Esophagus muscularis mucosa (tissue), 4 donors: ENCODE data around the gene COL7A1. TPM values are rescaled to one million over a fixed set of nuclear protein-coding genes. Genes with fewer than 3 reads are reported as not detected.

Experiments
- DNase-seq: peaks from one replicate; pipeline ENCODE4 v3.0.0-alpha.2; 2017; ENCODE audit errors: extremely low spot score
- H3K27ac ChIP-seq, 4 donors: fragments of 200-600 bp; sonication (generic); replicated peaks in 1 of 4; 1 replicate in 3 of 4; 2 replicates in 1 of 4; pipeline ENCODE4 v1.5.1; 2016 to 2019; ENCODE audit warnings: mild to moderate bottlenecking in 1 of 4
- H3K27me3 ChIP-seq, 4 donors: fragments of 200-600 bp; sonication (generic); one replicate each; pipeline versions ENCODE4 v1.5.1 to v1.6.0; 2016 to 2019
- H3K36me3 ChIP-seq, 4 donors: fragments of 200-600 bp; sonication (generic); one replicate each; pipeline ENCODE4 v1.5.1; 2016 to 2019
- H3K4me1 ChIP-seq, 4 donors: fragments of 200-600 bp; sonication (generic); one replicate each; pipeline ENCODE4 v1.5.1; 2016 to 2019
- H3K4me3 ChIP-seq, 4 donors: fragments of 200-600 bp; sonication (generic); 1 replicate in 2 of 4; 2 replicates in 2 of 4; pipeline ENCODE4 v1.5.1; 2016 to 2019; ENCODE audit warnings: mild to moderate bottlenecking in 4 of 4, moderate library complexity in 1 of 4
- H3K9me3 ChIP-seq, 4 donors: fragments of 200-600 bp; sonication (generic); 1 replicate in 3 of 4; 2 replicates in 1 of 4; pipeline ENCODE4 v1.5.1; 2016 to 2019
- CTCF ChIP-seq, 3 experiments: fragments of 200-600 bp in 2 of 3; fragments of 450-650 bp in 1 of 3; sonication (generic) in 2 of 3; IDR thresholded peaks; one replicate each; pipeline ENCODE4 v1.5.1; 2017 to 2019; ENCODE audit warnings: antibody characterized with exemption in 3 of 3, mild to moderate bottlenecking in 2 of 3, moderate library complexity in 1 of 3
- EP300 ChIP-seq: sonication (generic); formaldehyde crosslinking; IDR thresholded peaks from one replicate; pipeline ENCODE4 v1.6.1; 2017; ENCODE audit warnings: antibody characterized with exemption
- POLR2A ChIP-seq: fragments of 450-650 bp; IDR thresholded peaks from one replicate; pipeline ENCODE4 v1.6.1; 2017; ENCODE audit warnings: antibody characterized with exemption, moderate library complexity, mild to moderate bottlenecking, low read depth
- POLR2AphosphoS5 ChIP-seq, 2 donors: sonication (generic); formaldehyde crosslinking; IDR thresholded peaks; one replicate each; pipeline ENCODE4 v1.6.1; 2017; ENCODE audit warnings: antibody characterized with exemption in 2 of 2
- WGBS: methylation state at CpG from one replicate; pipeline ENCODE4 v1.1.5; 2018; 5-methylcytosine and 5-hydroxymethylcytosine counted together
- intact Hi-C: fragments of 100-400 bp; cut with DNase I; formaldehyde crosslinking; loops from one replicate; pipeline ENCODE4 v1.15.1; 2023
- total RNA-seq, 4 donors: library from RNA; depleted of rRNA; stranded (reverse); fragments of >200 nt; gene quantifications; one replicate each; pipeline versions ENCODE4 v1.1.0 to v1.2.1, GENCODE V29; 2016

COL7A1 gene
- total RNA-seq, 4 donors from 2014 or later, result 1.2 to 2.9 (median 2.1) TPM

- H3K36me3 ChIP-seq, result no peaks in the 10 kb centered on the region
- H3K4me3 ChIP-seq, result no peak overlapping the region
- H3K4me1 ChIP-seq, result peaks cover 0 to 12% (median 6%) of the 10 kb centered on the region in 4 donors
- no peaks in the 10 kb centered on the region for H3K9me3 ChIP-seq
- WGBS, result 89% methylated on average over 5 of the region's 5 CpGs
- DNase-seq, result no peak
- no peak for TF ChIP-seq POLR2A
- TF ChIP-seq CTCF (IDR thresholded peaks at IDR 0.05), result no peak
- TF ChIP-seq EP300, result no peak
- no peak for TF ChIP-seq POLR2AphosphoS5 (IDR thresholded peaks at IDR 0.05)
- H3K27ac ChIP-seq, result no peak overlapping the region
- H3K27me3 ChIP-seq, result no peaks in the 10 kb centered on the region
- intact Hi-C loops, result no loop called here
Measured at GRCh38 chr3:48567090-48567489, 28.0 kb downstream of the COL7A1 start.

DNA sequence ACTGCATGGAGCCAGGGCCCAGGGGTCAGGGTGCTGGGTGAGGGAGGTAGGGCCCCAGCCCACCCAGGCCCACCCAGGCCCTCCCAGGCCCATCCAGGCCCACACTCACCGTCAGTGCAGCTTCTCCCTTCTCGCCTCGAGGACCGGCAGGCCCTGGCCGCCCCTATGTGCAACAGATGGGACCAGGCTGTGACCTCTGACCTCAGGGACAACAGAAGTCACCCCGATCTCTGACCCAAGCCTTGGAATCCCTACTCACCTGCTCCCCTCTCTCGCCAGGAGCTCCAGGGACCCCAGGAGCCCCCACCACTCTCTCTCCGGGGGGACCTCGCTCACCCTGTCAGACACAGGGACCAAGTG is 28.7 kb downstream of the COL7A1 start:
- WGBS, result 95% methylated on average over 4 of the region's 9 CpGs
- no peak for DNase-seq
- Histone ChIP-seq H3K9me3 (no peaks in the 10 kb centered on the region), H3K4me1 (peaks cover 0 to 15% (median 7%) of the 10 kb centered on the region in 4 donors), H3K4me3 (no peak overlapping the region), H3K27ac (no peak overlapping the region), H3K27me3 (no peaks in the 10 kb centered on the region), H3K36me3 (no peaks in the 10 kb centered on the region)
- no peak for TF ChIP-seq EP300
- TF ChIP-seq CTCF (IDR thresholded peaks at IDR 0.05), result no peak
- no peak for TF ChIP-seq POLR2A
- TF ChIP-seq POLR2AphosphoS5 (IDR thresholded peaks at IDR 0.05), result no peak
- intact Hi-C loops, result no loop called here

DNA sequence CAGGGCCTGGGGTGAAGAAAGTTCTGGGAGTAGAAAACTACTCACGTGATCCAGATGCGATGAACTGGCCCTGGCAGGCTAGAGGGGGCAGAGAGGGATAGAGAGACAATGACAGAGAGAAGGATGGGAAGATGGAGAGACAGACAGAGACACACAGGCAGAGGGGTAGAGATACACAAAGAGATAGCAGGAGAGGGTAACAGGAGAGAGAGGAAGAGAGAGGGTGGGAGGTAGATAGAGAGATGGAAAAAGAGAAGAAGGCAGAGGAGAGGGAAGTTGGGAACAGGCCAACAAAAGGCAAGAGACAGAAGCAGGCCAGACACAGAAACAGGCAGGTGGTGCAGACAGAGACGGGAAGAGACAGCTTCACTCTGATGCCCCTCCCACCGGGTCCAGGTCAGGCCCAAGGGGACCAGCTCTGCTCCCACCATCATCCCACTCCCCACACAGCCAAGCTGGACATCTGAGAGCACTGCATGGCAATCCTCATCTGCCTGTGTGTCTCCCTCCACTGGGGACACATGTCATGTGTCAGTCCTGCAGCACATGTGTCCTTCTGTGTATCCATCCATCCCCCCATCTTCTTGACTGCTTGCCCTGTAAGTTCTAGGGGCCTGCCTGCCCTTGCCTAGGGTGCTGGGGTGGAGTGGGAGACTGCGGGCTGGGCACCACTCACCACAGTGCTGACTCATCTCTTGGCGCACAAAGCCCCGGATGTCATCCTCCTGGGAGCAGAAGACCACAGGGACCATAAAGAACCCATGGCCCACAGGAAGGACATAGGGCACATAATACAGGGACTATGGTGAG is 29.3 kb downstream of the COL7A1 start:
- H3K27ac ChIP-seq, result no peak overlapping the region
- 48% methylated on average over 4 of the region's 7 CpGs for WGBS

DNA sequence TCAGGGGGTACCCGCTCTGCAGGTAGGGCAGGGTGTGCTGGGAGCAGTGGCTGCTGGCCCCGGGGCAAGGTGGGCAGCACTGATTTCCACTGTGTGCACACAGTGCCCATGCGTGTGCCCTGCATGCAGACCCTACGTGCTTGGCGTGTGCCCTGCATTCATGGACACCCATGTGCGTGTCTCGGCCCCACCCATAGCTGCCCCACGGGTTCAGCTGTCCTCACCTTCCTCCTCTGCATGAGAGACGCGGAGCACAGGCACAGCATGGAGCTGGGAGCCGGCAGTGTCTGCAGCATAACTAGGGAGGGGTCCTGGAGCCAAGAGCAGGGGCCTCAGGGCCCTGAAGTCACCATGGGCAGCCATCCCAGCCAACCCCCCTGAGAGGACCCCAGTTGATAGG is 29.9 kb downstream of the COL7A1 start:
- Histone ChIP-seq H3K36me3 (no peaks in the 10 kb centered on the region), H3K27me3 (no peaks in the 10 kb centered on the region), H3K4me3 (no peak overlapping the region), H3K27ac (no peak overlapping the region), H3K9me3 (no peaks in the 10 kb centered on the region), H3K4me1 (peaks cover 12 to 27% (median 19%) of the 10 kb centered on the region in 4 donors)
- no peak for TF ChIP-seq POLR2A
- TF ChIP-seq CTCF (IDR thresholded peaks at IDR 0.05), result no peak
- TF ChIP-seq EP300, result no peak
- TF ChIP-seq POLR2AphosphoS5 (IDR thresholded peaks at IDR 0.05), result no peak
- 79% methylated on average over 8 of the region's 11 CpGs for WGBS
- DNase-seq, result no peak
- intact Hi-C loops, result no loop called here

More for the DNA sequence above, 29.3 kb downstream of the COL7A1 start:
- no peaks in the 10 kb centered on the region for H3K9me3 ChIP-seq
- TF ChIP-seq POLR2A (no peak), CTCF (IDR thresholded peaks at IDR 0.05) (no peak), EP300 (no peak), POLR2AphosphoS5 (IDR thresholded peaks at IDR 0.05) (no peak)
- H3K27me3 ChIP-seq, result no peaks in the 10 kb centered on the region
- no peaks in the 10 kb centered on the region for H3K36me3 ChIP-seq
- intact Hi-C loops, result no loop called here
- no peak for DNase-seq
- peaks cover 5 to 21% (median 12%) of the 10 kb centered on the region in 4 donors for H3K4me1 ChIP-seq
- no peak overlapping the region for H3K4me3 ChIP-seq
